Measurements from ENCODE around the gene YJEFN3. TPM values are rescaled to one million over a fixed set of nuclear protein-coding genes. Genes with fewer than 3 reads are reported as not detected.

The YJEFN3 gene
- total and polyA plus RNA-seq, 2 of the 8 experiments (the other 6 are each of a cell fraction or from before 2014, with no cell fraction given) = 5.7 to 9.4 TPM

DNA sequence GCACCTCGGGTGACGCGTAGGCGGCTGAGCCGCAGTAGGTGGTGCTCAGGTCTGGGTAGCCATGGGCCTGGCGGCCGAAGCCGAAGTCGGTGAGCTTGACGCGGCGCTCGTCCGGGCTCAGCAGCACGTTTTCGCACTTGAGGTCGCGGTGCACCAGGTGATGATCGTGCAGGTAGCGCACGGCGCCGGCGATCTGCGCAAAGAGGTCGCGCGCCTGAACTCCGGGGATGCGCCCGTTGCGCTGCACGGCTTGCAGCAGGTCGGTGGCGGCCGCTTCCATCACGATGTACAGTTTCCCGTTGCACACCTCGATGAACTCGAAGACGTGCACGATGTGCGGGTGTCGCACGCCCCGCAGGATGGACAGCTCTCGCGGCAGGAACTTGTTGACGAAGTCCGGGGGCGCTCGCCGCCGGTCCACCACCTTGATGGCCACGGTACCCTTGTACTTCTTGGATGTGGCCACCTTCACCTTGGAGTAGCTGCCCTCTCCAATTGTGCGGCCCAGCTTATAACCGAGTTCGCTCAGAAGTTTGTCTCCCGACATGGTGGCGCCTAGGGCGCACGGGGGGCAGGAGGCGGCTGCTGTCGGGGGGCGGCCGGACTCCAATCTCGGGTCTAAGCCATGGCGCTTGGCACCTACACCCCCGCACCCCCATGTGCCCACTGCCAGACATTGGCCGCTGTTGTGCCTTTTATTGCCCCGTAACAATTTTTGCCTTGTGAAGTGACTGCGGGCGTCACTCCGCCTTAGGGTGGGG lies 13.7 kb upstream of the YJEFN3 start, which contains the start of gene TSSK6:
Gene TSSK6, minus strand, starts transcription at position 668 of the 761 bp plus-strand sequence. Its CDS starts 121 bp downstream, at position 547.
- Histone ChIP-seq H3K4ac (replicated peaks; ENCODE audit: insufficient read length, low read depth, low read length) (peak within 1 kb of the TSS; percentile 75), H3K9me3 (ENCODE audit: insufficient read depth in 2 of 2, low read depth in 1 of 2, low read length in 1 of 2) (no peaks in the 10 kb centered on the region), H3K56ac (replicated peaks; ENCODE audit: insufficient read length, low read depth, low read length) (peak within 1 kb of the TSS; percentile 73), H4K20me1 (replicated peaks in 1 of 2; ENCODE audit: control insufficient read depth in 1 of 2, insufficient read depth in 2 of 2, low read length in 2 of 2) (peaks cover 0 to 3% of the 10 kb centered on the region in 2 experiments), H3K9ac (replicated peaks in 1 of 4; ENCODE audit: extremely low read depth in 1 of 4, low read depth in 3 of 4, low read length in 3 of 4) (peak within 1 kb of the TSS; percentile 66 to 82 (median 78)), H3K18ac (ENCODE audit: extremely low read depth, low read length) (peak within 1 kb of the TSS; percentile 93), H3K4me3 (ENCODE audit: extremely low read depth in 1 of 4, insufficient read depth in 2 of 4, low read depth in 3 of 4, low read length in 4 of 4) (peak within 1 kb of the TSS; percentile 68 to 87 (median 85)), H4K91ac (replicated peaks; ENCODE audit: insufficient read length, low read length) (peak within 1 kb of the TSS; percentile 73), H3K23ac (ENCODE audit: insufficient read length) (no peak within 1 kb of the TSS), H3K36me3 (ENCODE audit: control insufficient read depth in 2 of 4, insufficient read depth in 4 of 4, low read length in 3 of 4) (peaks cover 0 to 11% (median 8%) of the 10 kb centered on the region in 4 experiments; a peak in 6 of 8 replicates), H3K14ac (ENCODE audit: insufficient read length) (peak within 1 kb of the TSS; percentile 27), H2BK5ac (ENCODE audit: low read depth, low read length) (peak within 1 kb of the TSS; percentile 83), H3K23me2 (ENCODE audit: low read depth, low read length) (peaks cover 4% of the 10 kb centered on the region; the same call in 1 of the 2 replicates), H2BK12ac (ENCODE audit: low read depth, low read length) (peak within 1 kb of the TSS; percentile 75; the same call in 1 of the 2 replicates), H2AFZ (ENCODE audit: low read length) (peak within 1 kb of the TSS; percentile 78; the same call in 1 of the 2 replicates), H3K4me1 (replicated peaks in 1 of 4; ENCODE audit: control insufficient read depth in 3 of 4, insufficient read depth in 4 of 4, low read length in 3 of 4) (peaks cover 0 to 2% (median 0%) of the 10 kb centered on the region in 4 experiments; a peak in 1 of 7 replicates), H2BK20ac (ENCODE audit: low read length) (no peak within 1 kb of the TSS), H3K27ac (ENCODE audit: low read depth, low read length) (peak within 1 kb of the TSS; percentile 57; the same call in 1 of the 2 replicates), H3K27me3 (replicated peaks in 1 of 4; ENCODE audit: control insufficient read depth in 3 of 4, extremely low read depth in 1 of 4, insufficient read depth in 3 of 4, low read length in 3 of 4) (no peaks in the 10 kb centered on the region; a peak in 1 of 7 replicates), H2BK120ac (replicated peaks; ENCODE audit: low read depth, low read length) (no peak within 1 kb of the TSS), H4K8ac (ENCODE audit: extremely low read depth, insufficient read depth, low read length) (peak within 1 kb of the TSS; percentile 98), H2BK15ac (ENCODE audit: low read length) (0 out of 2 replicates have a peak within 1 kb of the TSS, but pooled peaks have one; percentile 81), H3K4me2 (ENCODE audit: insufficient read depth in 1 of 2, low read depth in 2 of 2, low read length in 2 of 2) (peak within 1 kb of the TSS; percentile 61 to 83), H2AK5ac (ENCODE audit: low read depth, low read length) (0 out of 2 replicates have a peak within 1 kb of the TSS, but pooled peaks have one; percentile 5), H3K79me2 (ENCODE audit: control insufficient read depth in 1 of 2, insufficient read depth in 2 of 2, low read length in 2 of 2) (peaks cover 0 to 31% of the 10 kb centered on the region in 2 experiments; a peak in 2 of 4 replicates), H4K5ac (ENCODE audit: insufficient read length, low read depth, low read length) (peak within 1 kb of the TSS; percentile 81), H3K79me1 (ENCODE audit: low read depth, low read length) (peaks cover 7% of the 10 kb centered on the region)
- ChIA-PET CTCF (ENCODE audit: partially characterized antibody) (interaction anchor here (0.7 to 3.2 kb wide), 8 partner anchors 15 to 599 kb away, joined by 3 to 10 read pairs (median 5); no protein-coding TSS in a partner anchor), POLR2A (ENCODE audit: partially characterized antibody) (interaction anchor here (0.6 to 6.7 kb wide), 20 partner anchors 8 to 1078 kb away, joined by 3 to 34 read pairs (median 4); partner anchors contain the start of genes CILP2, GATAD2A and YJEFN3)
- no peak for DNase-seq (ENCODE audit: low read depth in 1 of 2, low spot score in 2 of 2)
- WGBS, 2 experiments (ENCODE audit: extremely low coverage in 1 of 2, insufficient coverage in 1 of 2, insufficient read length in 1 of 2, insufficient replicate concordance in 2 of 2, low coverage in 1 of 2, low lambda C conversion rate in 2 of 2, missing lambda C conversion rate in 1 of 2) = 94% methylated on average over 59 of the region's 74 CpGs; no CpG with 5 or more reads in 1 of the 2 experiments
- TF ChIP-seq, protein P1, sequence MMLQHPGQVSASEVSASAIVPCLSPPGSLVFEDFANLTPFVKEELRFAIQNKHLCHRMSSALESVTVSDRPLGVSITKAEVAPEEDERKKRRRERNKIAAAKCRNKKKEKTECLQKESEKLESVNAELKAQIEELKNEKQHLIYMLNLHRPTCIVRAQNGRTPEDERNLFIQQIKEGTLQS (IDR thresholded peaks at IDR 0.05; ENCODE audit: insufficient read depth, low read depth, low read length) = no peak
- TF ChIP-seq, protein P2, sequence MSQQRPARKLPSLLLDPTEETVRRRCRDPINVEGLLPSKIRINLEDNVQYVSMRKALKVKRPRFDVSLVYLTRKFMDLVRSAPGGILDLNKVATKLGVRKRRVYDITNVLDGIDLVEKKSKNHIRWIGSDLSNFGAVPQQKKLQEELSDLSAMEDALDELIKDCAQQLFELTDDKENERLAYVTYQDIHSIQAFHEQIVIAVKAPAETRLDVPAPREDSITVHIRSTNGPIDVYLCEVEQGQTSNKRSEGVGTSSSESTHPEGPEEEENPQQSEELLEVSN (IDR thresholded peaks at IDR 0.05) = no peak
- no peak for TF ChIP-seq CBX5 (IDR thresholded peaks at IDR 0.05; ENCODE audit: low read depth, low read length)
- no peak for TF ChIP-seq SUZ12 (IDR thresholded peaks at IDR 0.05; ENCODE audit: low read length)
- TF ChIP-seq KDM5A (IDR thresholded peaks at IDR 0.05; ENCODE audit: low read length) = no peak
- TF ChIP-seq GTF2F1 (IDR thresholded peaks at IDR 0.05; ENCODE audit: borderline replicate concordance, low read depth, low read length) = no peak
- TF ChIP-seq SP4 (IDR thresholded peaks at IDR 0.05; ENCODE audit: low read length) = no peak
- TF ChIP-seq CTBP2 (IDR thresholded peaks at IDR 0.05; ENCODE audit: borderline replicate concordance, insufficient read depth, insufficient read length, low read length) = no peak
- no peak for TF ChIP-seq TEAD4 (IDR thresholded peaks at IDR 0.05; ENCODE audit: low read depth, low read length)
- no peak for FAIRE-seq

All from H1 (cell line).